GM20431 (cell line): ENCODE measurements around the gene TLR3.
"Not testable (repeated sequence)": the region's sequence is repeated elsewhere in the genome, so short reads cannot be mapped to it uniquely, and the experiment has no call there.

Source experiments
- in situ Hi-C: fragments of 300-500 bp; cut with MseI, MboI; formaldehyde crosslinking; loops from one replicate; pipeline ENCODE4 v1.15.0; 2020; ENCODE audit warnings: low sequenced_read_pairs; ENCODE audit not compliant: unreplicated experiment

Gene TLR3

GRCh38 chr4:186068581-186069348, at the start of gene TLR3:
Gene TLR3, plus strand, starts transcription at chr4:186069156. Its CDS starts 7,464 bp downstream, at chr4:186076620.
- in situ Hi-C loops = no loop called here

- in situ Hi-C loops = no loop called here
Observed at GRCh38 chr4:186019269-186019668, 49.7 kb upstream of the TLR3 start.

GRCh38 chr4:186020106-186020792, 48.7 kb upstream of the TLR3 start:
- in situ Hi-C loops = loop anchor here (10.0 kb wide), 1 partner anchor 375 kb away; no protein-coding TSS in a partner anchor

- in situ Hi-C loops = loop anchor here (10.0 kb wide), 1 partner anchor 376 kb away; no protein-coding TSS in a partner anchor
Observed at GRCh38 chr4:186020793-186021407, 48.1 kb upstream of the TLR3 start.

GRCh38 chr4:186021461-186022167, 47.3 kb upstream of the TLR3 start:
- in situ Hi-C loops = loop anchor here (10.0 kb wide), 1 partner anchor 377 kb away; no protein-coding TSS in a partner anchor

- in situ Hi-C loops = loop anchor here (10.0 kb wide), 1 partner anchor 379 kb away; no protein-coding TSS in a partner anchor
Observed at GRCh38 chr4:186023975-186024374, 45.0 kb upstream of the TLR3 start.

GRCh38 chr4:186024637-186025407, 44.1 kb upstream of the TLR3 start:
- in situ Hi-C loops = loop anchor here (10.0 kb wide), 1 partner anchor 380 kb away; no protein-coding TSS in a partner anchor

- in situ Hi-C loops = loop anchor here (10.0 kb wide), 1 partner anchor 381 kb away; no protein-coding TSS in a partner anchor
Observed at GRCh38 chr4:186025408-186025690, 43.6 kb upstream of the TLR3 start.

GRCh38 chr4:186027405-186027804, 41.6 kb upstream of the TLR3 start:
- in situ Hi-C loops = loop anchor here (10.0 kb wide), 1 partner anchor 383 kb away; no protein-coding TSS in a partner anchor

- in situ Hi-C loops = loop anchor here (10.0 kb wide), 1 partner anchor 385 kb away; no protein-coding TSS in a partner anchor
Observed at GRCh38 chr4:186029571-186030398, 39.2 kb upstream of the TLR3 start.

- in situ Hi-C loops = no loop called here
Observed at GRCh38 chr4:186030399-186030775, 38.6 kb upstream of the TLR3 start.

GRCh38 chr4:186030795-186031194, 38.2 kb upstream of the TLR3 start:
- in situ Hi-C loops = no loop called here

- in situ Hi-C loops = no loop called here
Observed at GRCh38 chr4:186032259-186032658, 36.7 kb upstream of the TLR3 start.

GRCh38 chr4:186033027-186033426, 35.9 kb upstream of the TLR3 start:
- in situ Hi-C loops = no loop called here

GRCh38 chr4:186034613-186035012, 34.3 kb upstream of the TLR3 start:
- in situ Hi-C loops = not testable (repeated sequence)

GRCh38 chr4:186036976-186037581, 31.9 kb upstream of the TLR3 start:
- in situ Hi-C loops = no loop called here

- in situ Hi-C loops = no loop called here
Observed at GRCh38 chr4:186037692-186038658, 31.0 kb upstream of the TLR3 start.
